Neuronal stem cell (in vitro differentiated cells): ENCODE measurements around the gene RASGRF2.
"Not testable (repeated sequence)": the region's sequence is repeated elsewhere in the genome, so short reads cannot be mapped to it uniquely, and the experiment has no call there.

Source experiments
- DNase-seq: peaks from one replicate; pipeline ENCODE4 v3.0.0-alpha.2; 2013; ENCODE audit warnings: low spot score
- H2AFZ ChIP-seq: one replicate; pipeline ENCODE4 v1.6.1; 2013; ENCODE audit warnings: mild to moderate bottlenecking, low read length, inconsistent platforms
- H2AK5ac ChIP-seq: 2 replicates; pipeline ENCODE4 v1.6.1; 2013; ENCODE audit warnings: low read depth, mild to moderate bottlenecking, inconsistent platforms, low read length, moderate library complexity, mixed read lengths
- H2BK120ac ChIP-seq: 2 replicates; pipeline ENCODE4 v1.6.1; 2013; ENCODE audit warnings: low read depth, mild to moderate bottlenecking, inconsistent platforms, low read length, moderate library complexity, mixed read lengths
- H2BK12ac ChIP-seq: one replicate; pipeline ENCODE4 v1.6.1; 2013; ENCODE audit warnings: low read length, inconsistent platforms
- H2BK15ac ChIP-seq: 2 replicates; pipeline ENCODE4 v1.6.1; 2013; ENCODE audit warnings: mild to moderate bottlenecking, low read length, inconsistent platforms, mixed read lengths
- H2BK5ac ChIP-seq: one replicate; pipeline ENCODE4 v1.6.1; 2013; ENCODE audit warnings: inconsistent platforms, mild to moderate bottlenecking, low read length, moderate library complexity
- H3K14ac ChIP-seq: one replicate; pipeline ENCODE4 v1.6.1; 2013; ENCODE audit warnings: low read length, inconsistent platforms
- H3K18ac ChIP-seq: 2 replicates; pipeline ENCODE4 v1.6.1; 2013; ENCODE audit warnings: low read length, inconsistent platforms
- H3K23ac ChIP-seq: 2 replicates; pipeline ENCODE4 v1.6.1; 2013; ENCODE audit warnings: low read depth, mild to moderate bottlenecking, mixed read lengths, low read length, inconsistent platforms; ENCODE audit not compliant: poor library complexity
- H3K27ac ChIP-seq: replicated peaks from 3 replicates; pipeline ENCODE4 v1.5.1; 2013; ENCODE audit warnings: low read length, inconsistent platforms
- H3K27me3 ChIP-seq, 3 experiments: 2 replicates each; pipeline ENCODE4 v1.6.1; 2013; ENCODE audit warnings: low read length in 3 of 3, mild to moderate bottlenecking in 2 of 3, inconsistent platforms in 1 of 3, low read depth in 1 of 3, mixed read lengths in 1 of 3, moderate library complexity in 1 of 3; ENCODE audit not compliant: control insufficient read depth in 3 of 3, insufficient read depth in 3 of 3
- H3K36me3 ChIP-seq, 2 donors: replicated peaks in 1 of 2; 2 replicates each; pipeline ENCODE4 v1.6.1; 2013; ENCODE audit warnings: low read length in 2 of 2; ENCODE audit not compliant: control insufficient read depth in 2 of 2, insufficient read depth in 2 of 2
- H3K4ac ChIP-seq: 2 replicates; pipeline ENCODE4 v1.6.1; 2013; ENCODE audit warnings: inconsistent platforms, mild to moderate bottlenecking, low read length, moderate library complexity
- H3K4me1 ChIP-seq, 2 donors: 1 replicate in 1 of 2; 2 replicates in 1 of 2; pipeline ENCODE4 v1.6.1; 2013; ENCODE audit warnings: low read length in 2 of 2, low read depth in 1 of 2; ENCODE audit not compliant: control insufficient read depth in 2 of 2, insufficient read depth in 1 of 2
- H3K4me2 ChIP-seq: one replicate; pipeline ENCODE4 v1.6.1; 2013; ENCODE audit warnings: mild to moderate bottlenecking, low read length, inconsistent platforms; ENCODE audit not compliant: insufficient read depth, poor library complexity, severe bottlenecking
- H3K4me3 ChIP-seq, 2 donors: 2 replicates each; pipeline ENCODE4 v1.5.1; 2013; ENCODE audit warnings: low read length in 2 of 2, mild to moderate bottlenecking in 2 of 2, inconsistent platforms in 1 of 2, moderate library complexity in 1 of 2
- H3K79me1 ChIP-seq: one replicate; pipeline ENCODE4 v1.6.1; 2013; ENCODE audit warnings: low read depth, mild to moderate bottlenecking, inconsistent platforms, low read length, moderate library complexity
- H3K9ac ChIP-seq: one replicate; pipeline ENCODE4 v1.6.1; 2013; ENCODE audit warnings: mild to moderate bottlenecking, low read depth, low read length, inconsistent platforms; ENCODE audit not compliant: poor library complexity
- H3K9me3 ChIP-seq, 2 donors: replicated peaks in 1 of 2; 2 replicates each; pipeline versions ENCODE3 to v1.6.1; 2013; ENCODE audit warnings: low read length in 2 of 2, mild to moderate bottlenecking in 2 of 2, inconsistent platforms in 1 of 2, low read depth in 1 of 2, mixed read lengths in 1 of 2, moderate library complexity in 1 of 2; ENCODE audit not compliant: control insufficient read depth in 2 of 2, insufficient read depth in 1 of 2
- H4K8ac ChIP-seq: one replicate; pipeline ENCODE4 v1.6.1; 2013; ENCODE audit warnings: low read depth, mild to moderate bottlenecking, inconsistent platforms, low read length, moderate library complexity
- H4K91ac ChIP-seq: one replicate; pipeline ENCODE4 v1.6.1; 2013; ENCODE audit warnings: low read length, low read depth, mild to moderate bottlenecking, inconsistent platforms; ENCODE audit not compliant: poor library complexity
- WGBS, 2 donors: extraction: QIAGEN DNeasy Blood & Tissue Kit; methylation state at CpG; one replicate each; pipeline ENCODE4 v1.1.7; 2013; ENCODE audit warnings: missing lambda C conversion rate in 2 of 2, mixed read lengths in 1 of 2; ENCODE audit not compliant: insufficient read length in 2 of 2, insufficient replicate concordance in 1 of 2; ENCODE audit errors: extremely low coverage in 2 of 2; 5-methylcytosine and 5-hydroxymethylcytosine counted together

Gene RASGRF2

GRCh38 chr5:81046041-81046440 lies 85.9 kb downstream of the RASGRF2 start:
- no peak overlapping the region for H2AK5ac ChIP-seq
- H3K4ac ChIP-seq, result no peak overlapping the region
- no peak for DNase-seq
- H3K9ac ChIP-seq, result no peak overlapping the region
- H3K4me2 ChIP-seq, result no peak overlapping the region
- no peak overlapping the region for H2BK15ac ChIP-seq
- H2BK5ac ChIP-seq, result no peak overlapping the region
- H3K36me3 ChIP-seq, result no peaks in the 10 kb centered on the region
- H4K91ac ChIP-seq, result no peak overlapping the region
- no peak overlapping the region for H3K14ac ChIP-seq
- H4K8ac ChIP-seq, result no peak overlapping the region
- H3K79me1 ChIP-seq, result no peaks in the 10 kb centered on the region
- peaks cover 0 to 1% of the 10 kb centered on the region in 2 donors for H3K4me1 ChIP-seq
- no peak overlapping the region for H2AFZ ChIP-seq
- H3K9me3 ChIP-seq, result no peaks in the 10 kb centered on the region
- no peak overlapping the region for H2BK12ac ChIP-seq
- H3K23ac ChIP-seq, result no peak overlapping the region
- H3K27ac ChIP-seq, result no peak overlapping the region
- no peak overlapping the region for H3K18ac ChIP-seq
- no peaks in the 10 kb centered on the region for H3K27me3 ChIP-seq
- no CpG with 5 or more reads among the region's 2 CpGs for WGBS, 2 donors
- H2BK120ac ChIP-seq, result no peak overlapping the region
- no peak overlapping the region for H3K4me3 ChIP-seq

DNA sequence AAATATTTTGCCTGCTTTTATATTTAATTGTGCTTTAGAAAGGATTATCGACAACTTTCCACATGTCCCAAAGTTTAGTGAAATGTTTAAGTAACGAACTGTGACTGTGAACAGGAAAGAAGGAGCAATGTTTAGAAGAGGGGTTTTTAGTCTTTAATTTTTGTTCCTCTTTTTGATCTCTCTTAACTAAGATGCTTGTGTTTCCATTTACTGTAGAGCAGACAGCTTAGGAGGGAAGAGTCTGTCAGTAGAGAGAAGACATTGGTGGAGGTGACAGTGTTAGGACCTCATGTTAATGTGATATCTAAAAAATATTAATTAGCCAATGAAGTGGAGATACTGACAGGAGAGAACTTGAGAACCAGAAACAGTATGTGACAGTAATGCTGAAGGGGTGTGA lies 92.2 kb downstream of the RASGRF2 start:
- Histone ChIP-seq H2BK120ac (no peak overlapping the region), H3K18ac (no peak overlapping the region), H3K27me3 (no peaks in the 10 kb centered on the region), H3K79me1 (no peaks in the 10 kb centered on the region), H4K91ac (no peak overlapping the region), H3K9me3 (no peaks in the 10 kb centered on the region), H2BK5ac (no peak overlapping the region), H3K14ac (no peak overlapping the region), H2AK5ac (no peak overlapping the region), H3K23ac (no peak overlapping the region), H3K27ac (no peak overlapping the region), H2BK12ac (no peak overlapping the region), H2AFZ (no peak overlapping the region), H3K9ac (no peak overlapping the region), H4K8ac (no peak overlapping the region), H3K4ac (no peak overlapping the region), H3K4me2 (no peak overlapping the region), H3K4me1 (no peaks in the 10 kb centered on the region), H3K36me3 (no peaks in the 10 kb centered on the region), H2BK15ac (no peak overlapping the region), H3K4me3 (no peak overlapping the region)
- DNase-seq, result no peak
- no CpG with 5 or more reads among the region's 2 CpGs for WGBS, 2 donors

DNA sequence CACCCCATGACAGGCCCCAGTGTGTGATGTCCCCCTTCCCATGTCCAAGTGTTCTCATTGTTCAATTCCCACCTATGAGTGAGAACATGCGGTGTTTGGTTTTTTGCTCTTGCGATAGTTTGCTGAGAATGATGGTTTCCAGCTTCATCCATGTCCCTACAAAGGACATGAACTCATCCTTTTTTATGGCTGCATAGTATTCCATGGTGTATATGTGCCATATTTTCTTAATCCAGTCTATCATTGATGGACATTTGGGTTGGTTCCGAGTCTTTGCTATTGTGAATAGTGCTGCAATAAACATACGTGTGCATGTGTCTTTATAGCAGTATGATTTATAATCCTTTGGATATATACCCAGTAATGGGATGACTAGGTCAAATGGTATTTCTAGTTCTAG lies 93.1 kb downstream of the RASGRF2 start:
- no CpG with 5 or more reads among the region's 4 CpGs for WGBS, 2 donors
- H4K91ac ChIP-seq, result not testable (repeated sequence)

GRCh38 chr5:81058121-81058520 lies 98.0 kb downstream of the RASGRF2 start:
- H2AK5ac ChIP-seq, result no peak overlapping the region
- no peak overlapping the region for H2BK15ac ChIP-seq
- no peak overlapping the region for H3K18ac ChIP-seq
- H2BK12ac ChIP-seq, result no peak overlapping the region
- no CpG with 5 or more reads among the region's 1 CpG for WGBS, 2 donors
- no peak for DNase-seq
- H3K36me3 ChIP-seq, result no peaks in the 10 kb centered on the region
- H3K23ac ChIP-seq, result no peak overlapping the region
- no peak overlapping the region for H4K8ac ChIP-seq
- H3K9ac ChIP-seq, result no peak overlapping the region
- H3K14ac ChIP-seq, result no peak overlapping the region
- no peaks in the 10 kb centered on the region for H3K79me1 ChIP-seq
- H2BK120ac ChIP-seq, result no peak overlapping the region
- H4K91ac ChIP-seq, result no peak overlapping the region
- no peaks in the 10 kb centered on the region for H3K27me3 ChIP-seq
- H3K4ac ChIP-seq, result no peak overlapping the region
- H3K4me1 ChIP-seq, result no peaks in the 10 kb centered on the region
- H3K9me3 ChIP-seq, result no peaks in the 10 kb centered on the region
- no peak overlapping the region for H3K27ac ChIP-seq
- H2AFZ ChIP-seq, result no peak overlapping the region
- no peak overlapping the region for H3K4me3 ChIP-seq
- H2BK5ac ChIP-seq, result no peak overlapping the region
- H3K4me2 ChIP-seq, result no peak overlapping the region

More for the DNA sequence above, 93.1 kb downstream of the RASGRF2 start:
- not testable (repeated sequence) for H3K9ac ChIP-seq, H3K23ac ChIP-seq, H3K4me1 ChIP-seq, H2BK12ac ChIP-seq, H3K4me3 ChIP-seq, H2BK15ac ChIP-seq, H3K79me1 ChIP-seq, H3K4me2 ChIP-seq, H2AFZ ChIP-seq, DNase-seq, H3K36me3 ChIP-seq, H3K4ac ChIP-seq, H4K8ac ChIP-seq, H2BK5ac ChIP-seq, H3K9me3 ChIP-seq, H3K27me3 ChIP-seq, H2AK5ac ChIP-seq, H3K18ac ChIP-seq, H2BK120ac ChIP-seq, H3K14ac ChIP-seq, H3K27ac ChIP-seq
